ENCODE measurements around the gene FHOD1.

FHOD1 gene

GRCh38 chr16:67238806-67239470 is 8.3 kb downstream of the FHOD1 start:
- DNase-seq (ENCODE audit: extremely low read depth, low read depth) = no peak
- TF ChIP-seq CTCF (IDR thresholded peaks at IDR 0.05; ENCODE audit: low read depth, low read length, missing control alignments) = no peak
- H3K4me3 ChIP-seq (replicated peaks; ENCODE audit: low read depth, low read length) = no peak overlapping the region

- no peak for TF ChIP-seq CTCF (IDR thresholded peaks at IDR 0.05; ENCODE audit: low read depth, low read length, missing control alignments)
- DNase-seq (ENCODE audit: extremely low read depth, low read depth) = no peak
- H3K4me3 ChIP-seq (replicated peaks; ENCODE audit: low read depth, low read length) = no peak overlapping the region
Observed at GRCh38 chr16:67238278-67238575, 9.1 kb downstream of the FHOD1 start.

- no peak for DNase-seq (ENCODE audit: extremely low read depth, low read depth)
- TF ChIP-seq CTCF (IDR thresholded peaks at IDR 0.05; ENCODE audit: low read depth, low read length, missing control alignments) = no peak
Observed at GRCh38 chr16:67237396-67238277, 9.6 kb downstream of the FHOD1 start.

GRCh38 chr16:67236563-67237395 is 10.5 kb downstream of the FHOD1 start:
- no peak for TF ChIP-seq CTCF (IDR thresholded peaks at IDR 0.05; ENCODE audit: low read depth, low read length, missing control alignments)
- no peak for DNase-seq (ENCODE audit: extremely low read depth, low read depth)
- no peak overlapping the region for H3K4me3 ChIP-seq (replicated peaks; ENCODE audit: low read depth, low read length)

More at GRCh38 chr16:67237396-67238277, 9.6 kb downstream of the FHOD1 start:
- H3K4me3 ChIP-seq (replicated peaks; ENCODE audit: low read depth, low read length) = no peak overlapping the region

- no peak for TF ChIP-seq CTCF (IDR thresholded peaks at IDR 0.05; ENCODE audit: low read depth, low read length, missing control alignments)
- no peak for DNase-seq (ENCODE audit: extremely low read depth, low read depth)
- H3K4me3 ChIP-seq (replicated peaks; ENCODE audit: low read depth, low read length) = no peak overlapping the region
Observed at GRCh38 chr16:67235816-67236562, 11.3 kb downstream of the FHOD1 start.

GRCh38 chr16:67234180-67234597 is 13.1 kb downstream of the FHOD1 start:
- no peak overlapping the region for H3K4me3 ChIP-seq (replicated peaks; ENCODE audit: low read depth, low read length)
- no peak for TF ChIP-seq CTCF (IDR thresholded peaks at IDR 0.05; ENCODE audit: low read depth, low read length, missing control alignments)
- no peak for DNase-seq (ENCODE audit: extremely low read depth, low read depth)
